Gastrocnemius medialis (tissue), 4 donors: ENCODE data around the gene HABP2.

Experiments
- POLR2A ChIP-seq, 2 donors: fragments of 450-650 bp; IDR thresholded peaks; one replicate each; pipeline ENCODE4 v1.6.1; 2017; ENCODE audit warnings: antibody characterized with exemption in 2 of 2, mild to moderate bottlenecking in 2 of 2, moderate library complexity in 2 of 2
- TF ChIP-seq, protein P1 (sequence below), 5 experiments: fragments of 450-650 bp in 3 of 5; fragments of 200-600 bp in 2 of 5; sonication (generic) in 2 of 5; IDR thresholded peaks in 4 of 5; conservative IDR thresholded peaks in 1 of 5; 1 replicate in 4 of 5; 2 replicates in 1 of 5; pipeline ENCODE4 v1.5.1; 2016 to 2019; ENCODE audit warnings: antibody characterized with exemption in 5 of 5, mild to moderate bottlenecking in 3 of 5, moderate library complexity in 3 of 5

DNA sequence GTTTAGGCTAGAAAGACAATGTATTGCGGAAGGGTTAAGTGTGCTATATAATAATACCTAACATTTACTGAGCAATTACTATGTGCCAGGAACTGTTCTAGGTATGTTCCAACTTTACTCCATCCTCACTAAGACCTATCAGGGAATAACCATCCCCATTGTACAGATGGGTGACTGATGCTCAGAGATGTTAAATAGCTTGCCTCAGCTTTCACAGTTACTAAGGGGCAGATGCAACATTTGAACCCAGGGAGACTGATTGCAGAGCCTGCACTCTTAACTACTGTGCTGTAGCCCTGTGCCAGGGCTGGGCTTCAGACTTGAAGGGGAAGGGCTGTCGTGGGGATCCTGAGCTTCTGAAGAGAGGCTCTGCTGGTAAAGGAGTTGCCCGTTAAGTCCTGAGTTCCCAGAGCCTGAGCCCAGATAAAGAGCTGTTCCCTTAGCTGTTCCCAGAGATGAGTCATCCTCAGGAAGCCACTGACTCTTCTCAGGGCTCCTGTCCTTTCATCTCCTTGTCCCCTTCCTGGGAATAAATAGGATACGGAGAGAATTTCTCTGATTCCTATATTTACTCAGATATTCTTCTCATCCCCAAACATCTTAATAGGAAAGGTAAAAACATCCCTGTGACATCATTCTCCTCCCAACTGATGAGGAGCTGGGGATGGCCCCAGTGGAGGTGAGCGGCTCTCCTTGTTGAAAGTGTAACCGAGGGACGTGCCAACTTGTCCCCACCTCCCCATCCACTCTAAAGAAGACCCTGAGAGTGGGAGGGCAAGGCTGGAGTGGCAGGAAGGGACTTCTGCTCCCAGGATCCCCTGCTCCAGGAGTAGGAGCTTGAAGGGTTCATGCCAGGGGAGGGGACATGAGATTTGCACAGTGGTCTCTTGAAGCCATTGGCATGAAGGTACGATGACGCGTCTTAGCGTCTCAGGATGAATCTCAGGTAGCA, 28.0 kb upstream of the HABP2 start:
- no peak for TF ChIP-seq POLR2A (IDR thresholded peaks at IDR 0.05)
- TF ChIP-seq, protein P1, sequence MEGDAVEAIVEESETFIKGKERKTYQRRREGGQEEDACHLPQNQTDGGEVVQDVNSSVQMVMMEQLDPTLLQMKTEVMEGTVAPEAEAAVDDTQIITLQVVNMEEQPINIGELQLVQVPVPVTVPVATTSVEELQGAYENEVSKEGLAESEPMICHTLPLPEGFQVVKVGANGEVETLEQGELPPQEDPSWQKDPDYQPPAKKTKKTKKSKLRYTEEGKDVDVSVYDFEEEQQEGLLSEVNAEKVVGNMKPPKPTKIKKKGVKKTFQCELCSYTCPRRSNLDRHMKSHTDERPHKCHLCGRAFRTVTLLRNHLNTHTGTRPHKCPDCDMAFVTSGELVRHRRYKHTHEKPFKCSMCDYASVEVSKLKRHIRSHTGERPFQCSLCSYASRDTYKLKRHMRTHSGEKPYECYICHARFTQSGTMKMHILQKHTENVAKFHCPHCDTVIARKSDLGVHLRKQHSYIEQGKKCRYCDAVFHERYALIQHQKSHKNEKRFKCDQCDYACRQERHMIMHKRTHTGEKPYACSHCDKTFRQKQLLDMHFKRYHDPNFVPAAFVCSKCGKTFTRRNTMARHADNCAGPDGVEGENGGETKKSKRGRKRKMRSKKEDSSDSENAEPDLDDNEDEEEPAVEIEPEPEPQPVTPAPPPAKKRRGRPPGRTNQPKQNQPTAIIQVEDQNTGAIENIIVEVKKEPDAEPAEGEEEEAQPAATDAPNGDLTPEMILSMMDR (IDR thresholded peaks at IDR 0.05 in 4 of 5, conservative IDR thresholded peaks at IDR 0.05 in 1 of 5) = no peak
